Stimulated activated CD8-positive, alpha-beta memory T cell treated with anti-CD3 and anti-CD28 coated beads, Interleukin-12 subunit alpha, Interleukin-12 subunit beta, amount 100 ng/mL, for 24 hours (primary cell): Measurements from ENCODE around the gene EP400.
"Not testable (repeated sequence)": the region's sequence is repeated elsewhere in the genome, so short reads cannot be mapped to it uniquely, and the experiment has no call there.

ENCODE experiments used
- DNase-seq: peaks from one replicate; pipeline ENCODE4 v3.0.0-alpha.2; 2020; ENCODE audit errors: extremely low read depth

EP400 gene

DNA sequence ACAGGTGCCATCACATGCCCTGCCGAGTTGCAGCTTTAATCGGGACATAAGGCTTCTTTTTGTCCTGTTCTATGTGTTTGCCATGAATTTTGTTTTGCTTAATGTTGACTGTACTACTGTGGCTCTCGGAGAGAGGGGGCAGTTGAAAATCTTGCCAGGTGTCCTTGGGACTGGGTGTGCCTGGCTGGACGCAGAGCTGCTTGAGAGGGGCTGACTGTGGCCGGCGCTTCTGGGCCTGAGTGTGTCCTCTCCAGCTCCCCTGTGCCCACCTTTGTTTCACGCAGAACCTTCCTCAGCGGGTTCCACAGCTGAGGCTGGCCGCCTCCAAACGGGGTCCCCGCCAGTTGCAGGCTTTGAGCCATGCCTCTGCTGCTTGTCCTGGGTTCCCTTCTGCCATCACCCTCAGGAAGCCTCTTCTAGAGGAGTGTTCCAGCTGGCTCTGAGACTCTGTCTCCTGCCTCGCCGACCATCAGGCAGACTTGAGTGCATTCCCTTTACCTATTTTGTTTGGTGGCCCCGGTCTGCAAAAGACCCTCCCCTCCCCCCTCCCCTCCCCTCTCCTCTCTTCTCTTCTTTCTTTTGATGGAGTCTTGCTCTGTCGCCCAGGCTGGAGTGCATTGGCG lies 144.6 kb downstream of the EP400 start:
- no peak for DNase-seq

- DNase-seq, result no peak
These were observed 146.0 kb downstream of the EP400 start for GRCh38 chr12:132095520-132096409.

DNA sequence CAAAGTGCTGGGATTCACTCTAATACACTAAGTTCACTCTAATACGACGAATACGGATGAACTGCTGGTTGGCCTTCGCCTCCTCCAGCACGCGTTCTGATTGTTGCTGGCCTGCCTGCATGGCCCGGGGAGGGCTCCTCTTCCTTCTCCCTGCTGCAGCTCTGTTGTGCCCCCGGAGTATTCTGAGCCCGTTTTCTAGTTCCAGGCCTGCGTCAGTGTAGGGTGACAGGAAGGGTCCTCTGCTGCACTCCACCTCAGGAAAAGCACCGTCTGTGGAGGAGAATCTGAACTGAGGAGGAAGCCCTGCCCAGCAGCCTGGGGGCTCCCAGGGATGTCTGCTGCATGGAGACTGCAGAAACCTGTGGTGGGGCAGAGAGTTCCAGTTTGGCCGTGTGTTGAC lies 150.0 kb downstream of the EP400 start:
- no peak for DNase-seq

GRCh38 chr12:132100306-132101065 lies 150.7 kb downstream of the EP400 start:
- DNase-seq, result no peak

DNA sequence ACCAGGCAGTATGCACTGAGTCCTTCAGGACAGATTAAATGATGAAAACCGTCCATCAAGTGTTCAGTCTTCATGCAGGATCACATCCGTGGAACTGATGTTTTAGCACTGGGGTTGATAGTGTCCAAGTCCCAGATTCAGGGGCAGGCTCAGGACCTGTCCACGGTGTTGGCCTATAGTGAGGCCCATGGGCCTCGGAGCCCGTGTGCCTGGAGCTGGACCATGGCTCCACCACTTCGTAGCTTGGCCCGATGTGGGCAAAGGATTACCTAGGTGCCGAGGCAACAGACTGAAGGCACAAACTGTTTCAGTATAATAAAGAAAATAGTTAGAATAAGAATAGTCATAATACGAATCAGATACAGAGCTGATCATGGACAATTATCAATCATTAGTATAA lies 152.6 kb downstream of the EP400 start:
- no peak for DNase-seq

GRCh38 chr12:132103072-132103471 lies 153.3 kb downstream of the EP400 start:
- not testable (repeated sequence) for DNase-seq

DNA sequence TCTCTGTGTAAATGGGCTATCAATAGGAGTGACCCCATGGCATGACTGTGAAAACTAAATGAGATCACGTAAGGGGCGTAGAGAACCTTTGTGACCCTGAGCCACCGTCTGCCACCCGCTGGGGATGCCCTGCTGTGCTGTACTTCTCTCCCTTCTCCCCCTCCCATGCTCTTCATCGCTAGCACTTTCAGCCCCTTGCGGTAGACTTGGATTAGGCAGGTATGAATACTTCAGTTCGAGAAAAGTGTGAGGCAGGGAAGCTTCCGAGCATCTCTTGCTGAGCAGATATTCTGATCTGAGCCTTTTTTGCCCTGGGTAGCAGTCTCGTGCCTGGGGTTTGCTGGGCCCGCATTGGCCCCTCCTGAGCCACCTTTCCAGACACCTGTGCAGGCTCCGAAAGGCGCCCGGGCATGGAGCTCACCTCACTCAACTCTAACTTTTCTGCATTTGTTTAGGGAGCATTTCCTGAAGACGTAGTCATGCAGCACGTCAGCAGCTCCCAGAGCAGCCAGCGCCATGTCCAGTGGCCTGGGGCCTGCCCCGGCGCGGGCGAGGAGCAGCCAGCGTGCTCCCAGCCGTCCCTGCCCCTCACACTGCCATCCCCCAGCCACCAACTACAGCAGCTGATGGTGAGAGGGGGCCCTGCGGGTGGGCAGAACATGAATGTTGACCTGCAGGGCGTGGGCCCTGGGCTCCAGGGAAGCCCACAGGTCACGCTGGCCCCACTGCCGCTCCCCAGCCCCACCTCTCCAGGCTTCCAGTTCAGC lies 154.0 kb downstream of the EP400 start:
- DNase-seq, result no peak

GRCh38 chr12:132105467-132105866 lies 155.7 kb downstream of the EP400 start:
- no peak for DNase-seq

DNA sequence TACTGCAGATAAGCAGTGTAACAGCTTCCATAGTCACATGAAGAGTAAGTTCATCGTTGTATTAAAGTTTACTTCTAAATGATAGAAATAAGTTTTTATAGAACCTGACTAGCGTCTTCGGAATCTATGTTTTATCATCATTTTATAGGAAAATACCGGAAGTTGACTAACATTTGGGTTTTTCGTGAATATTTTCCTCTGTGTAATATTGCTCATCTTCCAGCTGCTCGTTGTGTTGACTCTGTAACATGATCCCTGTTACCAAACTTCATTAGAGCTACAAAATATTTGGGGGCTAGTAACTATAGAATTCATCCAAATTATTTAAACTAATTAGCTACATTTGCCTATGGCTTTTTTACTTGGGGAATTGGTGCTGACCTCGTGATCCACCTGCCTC lies 157.2 kb downstream of the EP400 start:
- DNase-seq, result no peak

DNA sequence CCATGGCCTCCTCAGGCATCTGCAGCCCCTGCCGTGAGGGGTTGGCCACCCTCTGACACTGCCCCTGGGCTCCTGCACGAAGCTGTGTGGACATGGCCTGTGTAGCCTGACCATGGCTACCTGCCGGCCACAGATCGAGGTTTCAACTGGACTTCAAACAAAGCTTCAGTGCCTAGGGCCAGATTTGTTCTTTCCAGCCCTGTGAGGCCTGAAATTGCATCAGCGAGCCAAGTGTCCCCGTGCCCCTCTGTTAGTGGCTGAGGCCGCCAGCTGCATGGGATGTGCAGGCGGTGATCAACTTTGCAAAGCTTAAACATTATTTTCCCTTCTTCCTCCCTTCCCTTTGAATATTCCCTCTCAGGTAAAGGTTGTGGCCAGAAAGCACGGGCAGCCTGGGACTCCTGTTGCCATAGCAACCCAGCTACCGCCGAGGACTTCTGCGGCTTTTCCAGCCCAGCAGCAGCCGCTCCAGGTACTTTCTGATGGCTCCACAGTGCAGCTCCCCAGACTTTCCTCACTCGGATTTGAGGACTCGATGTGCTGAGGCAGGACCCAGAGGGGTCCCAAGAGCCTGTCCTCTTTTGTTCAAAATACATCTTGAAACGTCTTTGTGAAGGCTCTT lies 158.6 kb downstream of the EP400 start:
- no peak for DNase-seq

- DNase-seq, result no peak
These were observed 160.0 kb downstream of the EP400 start for GRCh38 chr12:132109741-132110140.

- no peak for DNase-seq
These were observed 160.9 kb downstream of the EP400 start for GRCh38 chr12:132110677-132111076.

DNA sequence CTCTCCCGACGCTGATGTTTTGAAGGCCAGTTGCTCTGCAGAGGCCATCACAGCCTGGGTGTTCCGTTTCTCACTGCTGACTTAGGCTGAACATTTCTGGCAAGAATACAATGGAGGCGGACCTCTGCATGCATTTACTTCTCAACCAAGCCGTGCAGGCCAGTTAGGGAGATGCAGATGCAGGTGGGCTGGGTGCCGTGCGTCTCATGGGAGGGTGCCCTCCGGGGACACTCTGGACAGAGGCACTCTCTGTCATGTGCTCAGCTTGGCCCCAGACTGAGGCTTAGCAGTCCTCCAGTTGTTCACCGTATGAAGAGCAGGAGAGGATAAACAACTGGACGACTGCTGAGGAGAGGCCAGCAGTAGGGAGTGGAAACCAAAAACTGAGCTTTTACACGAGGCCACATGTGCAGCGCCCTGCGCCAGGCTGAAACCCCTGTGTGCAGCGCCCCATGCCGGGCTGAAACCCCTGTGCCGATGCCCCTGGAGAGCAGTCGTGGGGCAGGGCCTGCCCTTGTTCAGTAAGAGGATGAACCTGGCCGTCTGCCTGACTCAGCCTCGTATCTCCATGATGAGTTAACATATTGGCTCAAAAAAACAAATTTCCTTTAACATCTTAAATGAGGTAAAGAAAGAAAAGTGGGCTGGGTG lies 162.0 kb downstream of the EP400 start:
- DNase-seq, result no peak

GRCh38 chr12:132114667-132115066 lies 164.9 kb downstream of the EP400 start:
- no peak for DNase-seq

- no peak for DNase-seq
These were observed 165.8 kb downstream of the EP400 start for GRCh38 chr12:132115500-132115899.

- no peak for DNase-seq
These were observed 167.2 kb downstream of the EP400 start for GRCh38 chr12:132116709-132117557.

GRCh38 chr12:132117558-132117875 lies 167.8 kb downstream of the EP400 start:
- DNase-seq, result no peak

DNA sequence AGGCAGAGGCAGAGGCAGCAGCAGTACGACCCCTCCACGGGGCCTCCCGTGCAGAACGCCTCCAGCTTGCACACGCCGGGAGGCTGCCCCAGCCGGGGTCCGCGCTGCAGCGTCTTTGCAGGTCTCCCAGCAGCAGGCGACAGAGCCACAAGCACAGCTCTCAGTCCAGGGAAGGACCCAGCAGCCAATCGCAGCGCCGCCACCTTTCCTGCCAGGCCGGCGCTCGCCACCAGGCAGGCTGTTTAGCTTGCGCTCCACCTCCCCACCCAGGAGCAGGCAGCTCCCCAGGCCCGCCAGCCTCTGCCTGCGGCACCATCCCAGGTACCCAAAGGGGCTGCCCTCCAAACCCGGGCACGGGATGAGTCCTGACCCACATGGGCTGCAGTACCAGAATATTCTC lies 169.1 kb downstream of the EP400 start:
- DNase-seq, result no peak

DNA sequence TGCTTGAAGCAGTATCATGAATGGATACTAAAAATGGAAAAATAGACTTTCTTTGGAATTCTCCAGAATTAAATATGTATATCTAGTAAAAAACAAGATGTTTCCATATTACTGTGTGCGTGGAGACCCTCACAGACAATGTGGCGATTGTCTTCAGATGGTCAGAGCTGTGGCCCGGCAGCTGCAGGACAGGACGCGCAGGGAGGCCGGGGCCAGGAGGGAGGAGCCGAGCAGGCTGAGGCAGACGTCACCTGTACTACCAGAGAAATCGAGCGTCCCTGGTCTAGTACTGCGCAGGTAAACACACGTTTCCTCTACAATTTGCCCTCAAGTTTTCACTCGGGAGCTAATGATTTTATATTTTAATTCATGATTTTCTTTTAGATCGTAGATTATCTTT lies 171.5 kb downstream of the EP400 start:
- DNase-seq, result no peak
